Hepatocyte (in vitro differentiated cells): ENCODE results near the gene TRPC1.

ENCODE experiments used
- EZH2phosphoT487 ChIP-seq: fragments of 200-600 bp; sonication (generic); IDR thresholded peaks from one replicate; pipeline ENCODE4 v1.6.1; 2018; ENCODE audit warnings: antibody characterized with exemption, mild to moderate bottlenecking, low read depth, moderate library complexity; ENCODE audit not compliant: unreplicated experiment, severe bottlenecking
- TF ChIP-seq, protein P1 (sequence below): fragments of 200-600 bp; sonication (generic); IDR thresholded peaks from 2 replicates; pipeline ENCODE4 v1.5.1; 2016; ENCODE audit warnings: antibody characterized with exemption, mild to moderate bottlenecking; ENCODE audit not compliant: poor library complexity

- TF ChIP-seq, protein P1, sequence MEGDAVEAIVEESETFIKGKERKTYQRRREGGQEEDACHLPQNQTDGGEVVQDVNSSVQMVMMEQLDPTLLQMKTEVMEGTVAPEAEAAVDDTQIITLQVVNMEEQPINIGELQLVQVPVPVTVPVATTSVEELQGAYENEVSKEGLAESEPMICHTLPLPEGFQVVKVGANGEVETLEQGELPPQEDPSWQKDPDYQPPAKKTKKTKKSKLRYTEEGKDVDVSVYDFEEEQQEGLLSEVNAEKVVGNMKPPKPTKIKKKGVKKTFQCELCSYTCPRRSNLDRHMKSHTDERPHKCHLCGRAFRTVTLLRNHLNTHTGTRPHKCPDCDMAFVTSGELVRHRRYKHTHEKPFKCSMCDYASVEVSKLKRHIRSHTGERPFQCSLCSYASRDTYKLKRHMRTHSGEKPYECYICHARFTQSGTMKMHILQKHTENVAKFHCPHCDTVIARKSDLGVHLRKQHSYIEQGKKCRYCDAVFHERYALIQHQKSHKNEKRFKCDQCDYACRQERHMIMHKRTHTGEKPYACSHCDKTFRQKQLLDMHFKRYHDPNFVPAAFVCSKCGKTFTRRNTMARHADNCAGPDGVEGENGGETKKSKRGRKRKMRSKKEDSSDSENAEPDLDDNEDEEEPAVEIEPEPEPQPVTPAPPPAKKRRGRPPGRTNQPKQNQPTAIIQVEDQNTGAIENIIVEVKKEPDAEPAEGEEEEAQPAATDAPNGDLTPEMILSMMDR = no peak
- no peak for TF ChIP-seq EZH2phosphoT487
Measured at GRCh38 chr3:142787719-142788118, 63.9 kb downstream of the TRPC1 start.
